Progenitor cell of endocrine pancreas (in vitro differentiated cells): ENCODE data around the gene DNAH14. TPM values are rescaled to one million over a fixed set of nuclear protein-coding genes. Genes with fewer than 3 reads are reported as not detected.
"Not testable (repeated sequence)": the region's sequence is repeated elsewhere in the genome, so short reads cannot be mapped to it uniquely, and the experiment has no call there.

Source experiments
- DNase-seq: peaks from one replicate; pipeline ENCODE4 v3.0.0; 2021; ENCODE audit warnings: low spot score; ENCODE audit not compliant: unreplicated experiment
- H3K27ac Mint-ChIP-seq: 2 replicates; pipeline ENCODE4 v1.8.0; 2021; ENCODE audit warnings: mild to moderate bottlenecking, moderate library complexity, mixed read lengths
- H3K27me3 Mint-ChIP-seq: 2 replicates; pipeline ENCODE4 v1.8.0; 2021; ENCODE audit warnings: mixed read lengths
- H3K36me3 Mint-ChIP-seq: 2 replicates; pipeline ENCODE4 v1.8.0; 2022; ENCODE audit warnings: mixed read lengths; ENCODE audit not compliant: insufficient read depth
- H3K4me1 Mint-ChIP-seq: 2 replicates; pipeline ENCODE4 v1.8.0; 2021; ENCODE audit warnings: low read depth, mixed read lengths
- H3K4me3 Mint-ChIP-seq: 2 replicates; pipeline ENCODE4 v1.8.0; 2021; ENCODE audit warnings: low read depth, mild to moderate bottlenecking, moderate library complexity, mixed read lengths
- H3K9me3 Mint-ChIP-seq: 2 replicates; pipeline ENCODE4 v1.8.0; 2021; ENCODE audit warnings: low read depth, mixed read lengths
- total RNA-seq: library from RNA; stranded (reverse); gene quantifications from 2 replicates; pipeline ENCODE4 v1.2.1, GENCODE V29; 2021
- TF ChIP-seq, protein P1 (sequence below): fragments of 200-600 bp; sonication (generic); IDR thresholded peaks from one replicate; pipeline ENCODE4 v1.5.0; 2021; ENCODE audit warnings: antibody characterized with exemption, mild to moderate bottlenecking; ENCODE audit not compliant: unreplicated experiment

The DNAH14 gene
- total RNA-seq, 1 donor from 2014 or later = 71.7 TPM

DNA sequence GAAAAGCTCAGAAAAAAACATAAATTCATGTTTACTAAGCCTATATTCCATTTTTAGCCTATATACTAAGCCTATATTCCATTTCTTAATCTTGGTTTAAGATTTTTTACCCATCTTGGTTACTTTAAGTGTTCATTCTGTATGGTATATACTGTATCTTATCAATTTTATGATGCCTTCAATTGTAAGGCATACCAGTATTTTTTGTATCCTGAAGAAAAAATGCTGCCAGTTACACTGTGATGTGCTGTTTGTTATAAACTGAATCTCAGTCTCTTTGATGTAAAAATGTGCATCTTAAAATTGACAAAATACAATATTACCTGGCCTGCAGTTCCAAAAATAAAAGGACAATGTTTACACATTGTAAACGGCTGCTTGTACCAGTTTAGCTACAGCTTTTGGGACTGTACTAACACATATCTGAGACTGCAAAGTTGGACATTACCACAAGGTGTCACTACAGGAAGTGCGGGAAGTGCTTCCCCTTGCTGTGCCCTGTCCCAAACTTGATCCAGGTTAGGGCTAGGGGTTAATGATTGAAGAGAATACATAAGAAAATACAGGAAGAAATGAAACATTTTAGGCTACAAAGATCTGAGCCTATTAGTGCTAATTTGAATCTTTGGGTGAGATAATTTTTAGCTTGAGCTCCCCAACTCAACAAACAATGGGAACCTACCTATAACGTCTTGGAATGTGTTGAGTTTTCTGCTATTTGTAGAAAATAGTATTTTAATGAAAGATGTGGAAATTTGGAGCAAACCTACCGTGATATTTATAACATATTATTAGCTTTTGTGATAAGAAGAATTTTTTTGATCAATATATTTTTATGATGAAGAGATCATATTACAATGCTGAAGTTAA, 389.5 kb downstream of the DNAH14 start:
- no peaks in the 10 kb centered on the region for H3K27me3 Mint-ChIP-seq
- peak; percentile 19 for DNase-seq
- peaks cover 8% of the 10 kb centered on the region for H3K4me1 Mint-ChIP-seq
- H3K9me3 Mint-ChIP-seq = peaks cover 10% of the 10 kb centered on the region
- H3K36me3 Mint-ChIP-seq = peaks cover 9% of the 10 kb centered on the region
- no peak overlapping the region for H3K27ac Mint-ChIP-seq
- TF ChIP-seq, protein P1, sequence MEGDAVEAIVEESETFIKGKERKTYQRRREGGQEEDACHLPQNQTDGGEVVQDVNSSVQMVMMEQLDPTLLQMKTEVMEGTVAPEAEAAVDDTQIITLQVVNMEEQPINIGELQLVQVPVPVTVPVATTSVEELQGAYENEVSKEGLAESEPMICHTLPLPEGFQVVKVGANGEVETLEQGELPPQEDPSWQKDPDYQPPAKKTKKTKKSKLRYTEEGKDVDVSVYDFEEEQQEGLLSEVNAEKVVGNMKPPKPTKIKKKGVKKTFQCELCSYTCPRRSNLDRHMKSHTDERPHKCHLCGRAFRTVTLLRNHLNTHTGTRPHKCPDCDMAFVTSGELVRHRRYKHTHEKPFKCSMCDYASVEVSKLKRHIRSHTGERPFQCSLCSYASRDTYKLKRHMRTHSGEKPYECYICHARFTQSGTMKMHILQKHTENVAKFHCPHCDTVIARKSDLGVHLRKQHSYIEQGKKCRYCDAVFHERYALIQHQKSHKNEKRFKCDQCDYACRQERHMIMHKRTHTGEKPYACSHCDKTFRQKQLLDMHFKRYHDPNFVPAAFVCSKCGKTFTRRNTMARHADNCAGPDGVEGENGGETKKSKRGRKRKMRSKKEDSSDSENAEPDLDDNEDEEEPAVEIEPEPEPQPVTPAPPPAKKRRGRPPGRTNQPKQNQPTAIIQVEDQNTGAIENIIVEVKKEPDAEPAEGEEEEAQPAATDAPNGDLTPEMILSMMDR = peak; percentile 78
- no peak overlapping the region for H3K4me3 Mint-ChIP-seq

DNA sequence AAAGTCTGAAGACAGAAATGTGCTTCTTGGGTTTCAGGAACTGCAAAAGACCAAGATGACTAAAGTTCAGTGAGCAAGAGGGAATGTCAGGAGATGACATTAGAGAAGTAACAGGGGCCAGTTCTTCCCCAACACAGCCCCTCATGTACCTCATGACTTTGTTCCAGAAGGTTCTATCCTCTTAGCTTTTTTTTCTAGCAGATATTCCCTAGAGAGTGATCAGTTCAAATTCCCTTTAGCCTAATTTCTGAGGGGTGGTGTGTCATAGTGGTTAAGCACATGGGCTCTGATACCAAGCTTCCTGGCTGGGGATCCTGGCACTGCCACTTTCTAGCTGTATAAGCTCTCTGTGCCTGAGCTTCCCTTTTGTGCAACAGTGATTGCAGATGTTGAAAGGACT, 390.4 kb downstream of the DNAH14 start:
- no peak overlapping the region for H3K4me3 Mint-ChIP-seq
- H3K27me3 Mint-ChIP-seq = no peaks in the 10 kb centered on the region
- H3K9me3 Mint-ChIP-seq = peaks cover 6% of the 10 kb centered on the region
- H3K4me1 Mint-ChIP-seq = peaks cover 8% of the 10 kb centered on the region
- no peak for DNase-seq
- TF ChIP-seq, protein P1 = no peak
- H3K27ac Mint-ChIP-seq = no peak overlapping the region
- peaks cover 8% of the 10 kb centered on the region for H3K36me3 Mint-ChIP-seq

DNA sequence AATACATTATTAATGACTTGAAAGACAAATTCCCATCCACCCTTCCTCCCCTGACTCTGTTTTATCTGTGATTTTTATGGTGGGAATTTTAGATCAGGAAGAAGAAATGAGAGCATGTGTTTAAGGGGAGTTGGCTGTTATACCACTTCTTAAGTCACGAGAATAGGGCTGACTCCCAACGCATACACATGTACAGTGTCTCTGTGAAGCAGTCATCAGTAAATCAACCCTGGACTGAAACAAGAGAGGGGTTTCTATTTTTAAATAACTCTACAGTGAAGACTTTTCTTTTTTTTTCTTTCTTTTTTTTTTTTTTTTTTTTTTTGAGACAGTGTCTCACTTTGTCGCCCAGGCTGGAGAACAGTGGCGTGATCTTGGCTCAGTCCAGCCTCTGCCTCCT, 392.3 kb downstream of the DNAH14 start:
- no peaks in the 10 kb centered on the region for H3K9me3 Mint-ChIP-seq
- no peak overlapping the region for H3K4me3 Mint-ChIP-seq
- H3K4me1 Mint-ChIP-seq = peaks cover 8% of the 10 kb centered on the region
- no peaks in the 10 kb centered on the region for H3K27me3 Mint-ChIP-seq
- TF ChIP-seq, protein P1 = no peak
- no peak for DNase-seq
- H3K36me3 Mint-ChIP-seq = peaks cover 4% of the 10 kb centered on the region
- no peak overlapping the region for H3K27ac Mint-ChIP-seq

DNA sequence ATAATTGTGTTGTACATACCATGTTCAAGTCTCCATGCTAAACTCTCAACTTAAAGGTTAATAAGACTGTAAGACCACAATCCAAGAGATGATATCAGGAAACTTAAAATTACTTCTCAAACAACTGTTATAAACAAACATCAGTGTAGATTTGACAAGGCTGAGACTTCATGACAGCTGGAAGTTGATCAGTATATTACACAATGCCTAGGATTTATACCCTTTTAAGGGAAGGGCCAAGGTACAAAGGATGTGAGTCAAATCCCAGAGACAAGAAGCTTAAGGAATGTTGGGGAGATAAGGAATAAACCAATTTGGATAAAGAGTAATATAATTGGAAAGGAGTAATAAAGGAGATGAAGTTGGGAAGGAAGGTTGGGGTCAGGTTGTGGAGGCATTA, 399.6 kb downstream of the DNAH14 start:
- no peaks in the 10 kb centered on the region for H3K4me1 Mint-ChIP-seq
- TF ChIP-seq, protein P1 = no peak
- H3K27ac Mint-ChIP-seq = no peak overlapping the region
- H3K36me3 Mint-ChIP-seq = peaks cover 7% of the 10 kb centered on the region
- no peaks in the 10 kb centered on the region for H3K9me3 Mint-ChIP-seq
- H3K27me3 Mint-ChIP-seq = no peaks in the 10 kb centered on the region
- DNase-seq = no peak
- no peak overlapping the region for H3K4me3 Mint-ChIP-seq

DNA sequence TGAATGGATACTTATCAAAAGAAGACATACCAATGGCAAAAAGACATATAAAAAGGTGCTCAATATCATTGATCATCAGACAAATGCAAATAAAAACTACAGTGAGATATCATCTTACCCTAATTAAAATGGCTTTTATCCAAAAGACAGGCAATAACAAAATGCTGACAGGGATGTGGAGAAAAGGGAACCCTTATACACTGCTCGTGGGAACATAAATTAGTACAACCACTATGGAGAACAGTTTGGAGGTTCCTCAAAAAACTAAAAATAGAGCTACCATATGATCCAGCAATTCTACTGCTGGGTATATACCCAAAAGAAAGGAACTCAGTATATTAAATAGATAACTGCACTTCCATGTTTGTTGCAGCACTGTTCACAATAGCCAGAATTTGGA, 400.5 kb downstream of the DNAH14 start:
- not testable (repeated sequence) for H3K36me3 Mint-ChIP-seq, H3K9me3 Mint-ChIP-seq, H3K27me3 Mint-ChIP-seq, H3K4me1 Mint-ChIP-seq, H3K4me3 Mint-ChIP-seq, DNase-seq, H3K27ac Mint-ChIP-seq

DNA sequence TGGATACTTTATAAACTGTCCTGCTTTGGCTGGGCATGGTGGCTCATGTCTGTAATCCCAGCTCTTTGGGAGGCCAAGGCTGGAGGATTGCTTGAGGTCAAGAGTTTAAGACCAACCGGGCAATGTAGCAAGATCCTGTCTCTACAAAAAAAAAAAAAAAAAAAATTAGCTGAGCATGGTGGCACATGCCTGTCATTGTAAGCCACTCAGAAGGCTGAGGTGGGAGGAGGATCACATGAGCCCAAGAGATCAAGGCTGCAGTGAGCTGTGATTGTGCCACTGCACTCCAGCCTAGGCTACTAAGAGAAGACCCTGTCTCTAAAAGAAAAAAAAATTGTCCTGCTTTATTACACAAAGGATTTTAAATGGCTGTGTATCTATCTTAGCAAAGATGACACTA, 403.2 kb downstream of the DNAH14 start:
- no peak for DNase-seq
- TF ChIP-seq, protein P1 = no peak
- no peaks in the 10 kb centered on the region for H3K4me1 Mint-ChIP-seq
- no peaks in the 10 kb centered on the region for H3K27me3 Mint-ChIP-seq
- H3K36me3 Mint-ChIP-seq = peaks cover 2% of the 10 kb centered on the region
- no peak overlapping the region for H3K27ac Mint-ChIP-seq
- no peak overlapping the region for H3K4me3 Mint-ChIP-seq
- no peaks in the 10 kb centered on the region for H3K9me3 Mint-ChIP-seq

DNA sequence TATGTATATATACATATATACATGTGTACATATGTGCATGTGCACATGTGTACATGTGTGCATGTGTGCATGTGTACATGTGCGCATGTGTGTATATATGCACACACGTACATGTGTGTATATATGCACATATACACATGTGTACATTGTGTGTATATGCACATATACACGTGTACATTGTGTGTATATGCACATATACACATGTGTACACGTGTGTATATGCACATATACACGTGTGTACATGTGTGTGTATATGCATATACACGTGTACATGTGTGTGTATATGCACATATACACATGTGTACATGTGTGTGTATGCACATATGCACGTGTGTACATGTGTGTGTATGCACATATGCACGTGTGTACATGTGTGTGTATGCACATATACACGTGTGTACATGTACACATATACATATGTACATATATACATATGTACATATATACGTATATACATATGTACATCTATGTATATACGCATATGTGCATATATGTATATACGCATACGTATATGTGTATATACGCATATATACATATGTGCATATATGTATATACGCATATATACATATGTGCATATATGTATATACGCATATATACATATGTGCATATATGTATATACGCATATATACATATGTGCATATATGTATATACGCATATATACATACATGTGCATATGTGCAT, 405.8 kb downstream of the DNAH14 start:
- H3K36me3 Mint-ChIP-seq, H3K4me1 Mint-ChIP-seq, H3K27ac Mint-ChIP-seq, H3K9me3 Mint-ChIP-seq, H3K4me3 Mint-ChIP-seq, DNase-seq, H3K27me3 Mint-ChIP-seq: not testable (repeated sequence)
